Measurements from ENCODE around the gene C5orf47. TPM values are rescaled to one million over a fixed set of nuclear protein-coding genes. Genes with fewer than 3 reads are reported as not detected.
A peak's percentile ranks its signal among the peaks of the same experiment; 100 is the strongest.

Gene C5orf47
- total RNA-seq, 1 experiment from 2014 or later, result 0.09 TPM

GRCh38 chr5:173963867-173964441, 25.0 kb upstream of the C5orf47 start:
- Histone ChIP-seq H2BK20ac (ENCODE audit: low read depth, low read length, poor library complexity, severe bottlenecking) (peak overlapping the region; percentile 99), H3K18ac (ENCODE audit: insufficient read length, low read depth, low read length) (peak overlapping the region; percentile 99), H3K14ac (ENCODE audit: insufficient read depth, low read length) (peak overlapping the region; percentile 96; the same call in 1 of the 2 replicates), H3K9ac (ENCODE audit: extremely low read depth, insufficient read length, low read length) (peak overlapping the region; percentile 100), H3K23ac (ENCODE audit: insufficient read length, low read depth, low read length) (no peak overlapping the region), H3K4me2 (ENCODE audit: insufficient read depth, insufficient read length, low read length) (peak overlapping the region; percentile 87), H2BK15ac (ENCODE audit: low read depth, low read length) (no peak overlapping the region), H3K56ac (ENCODE audit: insufficient read length, low read depth, low read length) (peak overlapping the region; percentile 91), H3K4me1 (ENCODE audit: insufficient read depth, low read length) (peaks cover 12% of the 10 kb centered on the region; the same call in 1 of the 2 replicates), H4K91ac (ENCODE audit: insufficient read length, low read depth, low read length) (peak overlapping the region; percentile 99), H3K9me3 (ENCODE audit: control insufficient read depth, low read depth, low read length) (no peaks in the 10 kb centered on the region), H2AK5ac (ENCODE audit: insufficient read length, low read length) (peak overlapping the region; percentile 100), H3K23me2 (ENCODE audit: insufficient read length, low read depth, low read length, poor library complexity, severe bottlenecking) (no peaks in the 10 kb centered on the region), H2BK12ac (ENCODE audit: insufficient read length, low read depth, low read length) (peak overlapping the region; percentile 55), H3K4ac (ENCODE audit: low read depth, low read length) (peak overlapping the region; percentile 97), H3K27ac (ENCODE audit: insufficient read length, low read depth, low read length) (peak overlapping the region; percentile 100), H4K20me1 (ENCODE audit: control insufficient read depth, insufficient read depth, insufficient read length) (no peaks in the 10 kb centered on the region), H3K79me1 (ENCODE audit: insufficient read depth, low read depth, low read length, poor library complexity, severe bottlenecking) (no peaks in the 10 kb centered on the region), H4K8ac (replicated peaks; ENCODE audit: insufficient read length, low read depth, low read length) (peak overlapping the region; percentile 97), H2BK5ac (ENCODE audit: insufficient read length, low read length) (peak overlapping the region; percentile 99), H2BK120ac (ENCODE audit: low read depth, low read length, poor library complexity, severe bottlenecking) (peak overlapping the region; percentile 93), H2AFZ (ENCODE audit: low read length) (no peak overlapping the region), H3K79me2 (ENCODE audit: insufficient read depth, low read length) (no peaks in the 10 kb centered on the region), H3T11ph (ENCODE audit: low read length) (peak overlapping the region; percentile 80), H3K27me3 (ENCODE audit: insufficient read depth, low read length) (no peaks in the 10 kb centered on the region), H4K5ac (ENCODE audit: insufficient read length, low read depth, low read length) (peak overlapping the region; percentile 99)
- H3K4me1 Mint-ChIP-seq, result peaks cover 45 to 46% of the 10 kb centered on the region in 2 experiments
- no peak for TF ChIP-seq CTCF (conservative IDR thresholded peaks at IDR 0.05)
- no peaks in the 10 kb centered on the region; the same call in 1 of the 2 replicates for H3K27me3 Mint-ChIP-seq (ENCODE audit: low read depth)
- peak overlapping the region; percentile 99 for H3K27ac Mint-ChIP-seq
- WGBS (ENCODE audit: extremely low coverage, insufficient read length, low lambda C conversion rate), result no CpG with 5 or more reads among the region's 19 CpGs
- H3K36me3 Mint-ChIP-seq (ENCODE audit: insufficient read depth in 1 of 3, low read depth in 3 of 3), result no peaks in the 10 kb centered on the region
- DNase-seq, result peak; percentile 93
- peak overlapping the region; percentile 71 to 79 for H3K4me3 Mint-ChIP-seq
- H3K9me3 Mint-ChIP-seq, result no peaks in the 10 kb centered on the region
